SHP77 (cell line): Measurements from ENCODE around the gene BHLHE23.

Source experiments
- DNase-seq, 2 experiments: peaks; one replicate each; lab custom pipeline; 2025; lab: John Stamatoyannopoulos, UW

Gene BHLHE23

DNA sequence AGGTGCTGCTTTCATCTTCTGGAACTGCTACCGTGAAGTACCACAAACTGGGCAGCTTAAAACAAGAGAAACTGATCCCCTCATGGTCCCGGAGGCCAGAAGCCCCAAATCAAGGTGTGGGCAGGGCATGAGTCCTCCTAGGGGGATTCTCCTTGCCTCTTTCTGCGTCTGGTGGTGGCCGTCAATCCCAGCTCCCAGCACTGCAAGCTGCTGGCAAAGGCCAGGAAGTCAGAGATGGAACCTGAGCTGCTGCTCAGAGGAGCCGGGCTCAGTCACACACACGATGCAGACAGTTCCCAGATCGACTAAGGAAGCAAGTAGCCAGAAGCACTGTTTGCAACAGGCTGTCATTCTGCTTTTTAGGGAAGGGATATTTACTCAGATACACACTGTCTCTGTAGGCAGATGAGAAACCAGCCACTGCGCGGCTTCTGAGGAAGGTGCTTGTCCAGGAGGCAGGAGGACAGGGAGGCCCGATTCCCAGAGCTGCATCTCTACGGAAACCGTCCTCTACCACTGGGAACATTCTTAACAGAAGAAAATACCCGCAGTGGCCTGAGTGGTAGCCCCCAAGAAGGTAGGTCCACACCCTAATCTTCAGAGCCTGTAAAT lies 15.5 kb downstream of the BHLHE23 start:
- no peak for DNase-seq

- no peak for DNase-seq
Measured at GRCh38 chr20:62990306-62990825, 16.4 kb downstream of the BHLHE23 start.

- DNase-seq, result no peak
Measured at GRCh38 chr20:62989201-62989601, 17.6 kb downstream of the BHLHE23 start.

DNA sequence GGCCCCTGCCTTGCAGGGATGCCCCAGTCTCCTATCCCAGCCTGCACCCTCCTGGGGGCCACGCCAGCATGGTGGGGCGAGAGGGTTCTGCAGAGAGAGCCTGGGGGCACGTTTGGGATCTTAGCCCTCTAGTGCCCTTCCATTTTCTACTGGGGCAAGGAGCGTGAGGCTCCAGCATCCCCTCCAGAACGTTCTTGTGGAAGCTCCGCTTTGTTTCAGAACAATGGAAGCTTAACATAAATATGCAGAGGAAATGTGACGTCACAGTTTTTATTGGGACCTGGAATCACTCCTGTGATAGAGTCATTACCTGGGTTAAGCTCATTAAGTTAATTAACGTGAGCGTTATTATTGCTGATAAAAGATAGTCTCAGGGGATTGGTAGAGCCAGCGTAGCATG lies 19.6 kb downstream of the BHLHE23 start:
- DNase-seq, result no peak

- no peak for DNase-seq
Measured at GRCh38 chr20:62986257-62986800, 20.4 kb downstream of the BHLHE23 start.

DNA sequence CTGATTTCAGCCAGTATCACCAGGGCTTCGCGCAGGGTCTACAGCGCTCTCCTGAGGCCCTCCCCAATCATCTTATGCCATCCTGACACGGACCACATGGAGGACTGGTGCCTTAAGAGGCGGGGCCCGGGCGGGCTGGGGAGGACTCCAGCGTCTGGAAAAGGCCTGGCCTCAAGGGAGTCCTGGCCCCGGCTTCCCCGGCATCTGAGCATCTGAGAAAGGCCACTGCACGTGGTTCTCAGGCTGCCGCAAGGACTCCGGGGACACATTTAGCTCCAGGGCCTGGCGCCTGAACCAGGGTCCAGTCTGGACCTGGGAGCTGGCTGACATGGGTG lies 21.4 kb downstream of the BHLHE23 start:
- no peak for DNase-seq

GRCh38 chr20:62984666-62985443 lies 21.9 kb downstream of the BHLHE23 start:
- DNase-seq, result peak; percentile 46 to 49

GRCh38 chr20:62983210-62983609 lies 23.6 kb downstream of the BHLHE23 start:
- no peak for DNase-seq

- DNase-seq, result no peak
Measured at GRCh38 chr20:62982124-62983075, 24.4 kb downstream of the BHLHE23 start.

DNA sequence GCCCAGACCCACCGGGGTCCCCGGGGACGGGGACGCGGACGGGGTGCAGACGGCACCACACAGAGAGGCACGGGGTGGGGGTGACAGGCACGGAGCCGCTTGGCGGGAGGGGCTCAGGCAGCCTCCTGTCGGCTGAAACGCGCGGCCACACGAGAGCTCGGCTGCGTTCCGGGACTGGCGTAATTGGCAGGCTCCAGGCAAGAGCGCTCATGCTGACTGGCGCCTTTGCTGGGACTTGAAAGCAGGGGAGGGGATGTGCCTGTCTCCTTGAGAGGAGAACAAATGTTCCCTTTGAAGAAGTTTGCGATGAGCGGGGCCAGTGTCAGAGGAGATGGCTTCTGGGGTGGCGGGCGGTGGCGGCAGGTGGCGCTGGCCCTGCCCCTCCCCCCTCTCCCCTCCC lies 25.8 kb downstream of the BHLHE23 start:
- no peak for DNase-seq

DNA sequence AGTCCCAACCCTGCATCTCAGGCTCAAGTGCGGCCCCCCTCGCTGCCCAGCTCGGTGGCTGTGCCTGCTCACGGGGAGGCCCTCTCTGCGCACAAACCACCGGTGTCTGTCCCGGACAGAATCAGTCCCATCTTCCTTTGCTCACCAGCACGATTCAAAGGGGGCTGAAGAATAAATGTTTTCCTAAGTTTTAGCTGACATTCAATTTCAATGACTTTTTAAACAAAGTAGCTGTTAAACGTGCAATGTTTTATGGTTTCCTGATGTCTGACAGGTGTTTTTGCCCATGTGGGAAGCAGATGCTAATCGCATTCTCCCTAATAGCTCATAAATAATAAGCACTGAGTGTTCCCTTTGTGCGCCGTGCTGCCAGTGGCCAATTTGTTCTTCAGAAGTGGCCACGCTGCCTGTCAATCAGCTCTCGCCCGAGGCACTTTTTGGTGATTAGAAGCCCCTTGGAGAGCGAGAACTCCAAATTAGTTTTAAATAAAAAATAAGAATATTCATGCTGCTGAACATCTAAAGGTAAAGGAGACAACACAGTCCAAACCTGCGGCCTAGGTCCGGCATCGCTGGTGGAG lies 26.3 kb downstream of the BHLHE23 start:
- DNase-seq, result no peak

GRCh38 chr20:62979876-62980373 lies 26.8 kb downstream of the BHLHE23 start:
- DNase-seq, result no peak

DNA sequence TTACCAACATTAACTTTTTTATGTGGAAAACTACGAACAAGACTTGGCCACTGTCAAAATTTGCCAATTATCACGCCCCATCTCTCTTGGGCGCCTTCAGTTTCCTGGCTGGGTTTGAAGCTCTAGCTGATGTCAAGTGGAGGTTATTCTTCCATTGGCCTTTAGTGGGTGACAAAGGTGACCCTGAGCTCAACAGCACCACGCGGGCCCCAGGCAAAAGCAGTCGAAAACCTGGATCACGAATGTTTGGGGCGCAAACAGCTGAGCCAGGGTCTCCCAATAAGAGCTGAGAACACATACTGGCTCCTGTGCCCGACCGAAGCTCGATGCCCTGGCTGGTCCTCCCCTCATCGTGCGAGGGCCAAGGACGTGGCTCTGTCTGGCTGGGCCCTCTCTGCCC lies 27.5 kb downstream of the BHLHE23 start:
- no peak for DNase-seq

DNA sequence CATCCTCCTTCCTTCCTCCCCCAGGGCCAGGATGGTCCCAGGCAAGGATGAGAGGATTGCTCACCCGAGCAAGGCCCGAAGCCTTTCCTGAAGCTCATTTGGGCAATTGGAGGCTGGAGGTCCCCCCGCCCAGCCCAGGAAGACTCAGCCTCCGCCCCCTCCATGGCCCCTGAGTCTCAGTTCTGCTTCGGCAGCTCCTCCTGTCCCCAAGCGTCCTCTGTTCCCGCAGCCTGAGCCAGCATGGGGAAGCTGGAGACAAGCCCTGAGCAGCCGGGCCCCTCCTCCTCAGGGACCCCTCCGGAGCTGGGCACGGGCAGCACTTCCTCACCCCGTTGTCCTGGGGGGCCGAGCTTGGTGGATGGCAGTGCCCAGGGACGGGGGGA lies 28.2 kb downstream of the BHLHE23 start:
- no peak for DNase-seq

- DNase-seq, result peak in 1 of 2 experiments; percentile 30
Measured at GRCh38 chr20:62977613-62978560, 28.9 kb downstream of the BHLHE23 start.

DNA sequence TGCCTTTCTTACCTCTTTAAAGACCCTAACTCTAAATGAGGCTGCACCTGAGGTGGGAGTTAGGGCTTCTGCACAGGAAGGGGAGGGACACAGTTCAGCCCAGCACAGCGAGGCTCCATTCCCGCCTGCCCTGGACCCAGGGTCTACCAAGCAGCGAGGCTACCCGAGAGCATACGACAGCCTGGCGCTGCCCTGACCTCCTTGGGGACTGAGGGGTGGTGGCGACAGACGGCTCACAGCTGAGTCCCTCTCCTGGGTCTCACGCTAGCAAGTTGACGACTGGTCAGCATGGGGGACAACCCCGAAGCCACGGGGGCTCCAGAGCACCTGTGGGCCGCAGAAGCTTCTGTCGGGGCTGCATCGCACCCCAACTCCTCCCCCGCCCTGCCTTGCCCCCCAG lies 29.9 kb downstream of the BHLHE23 start:
- DNase-seq, result no peak

DNA sequence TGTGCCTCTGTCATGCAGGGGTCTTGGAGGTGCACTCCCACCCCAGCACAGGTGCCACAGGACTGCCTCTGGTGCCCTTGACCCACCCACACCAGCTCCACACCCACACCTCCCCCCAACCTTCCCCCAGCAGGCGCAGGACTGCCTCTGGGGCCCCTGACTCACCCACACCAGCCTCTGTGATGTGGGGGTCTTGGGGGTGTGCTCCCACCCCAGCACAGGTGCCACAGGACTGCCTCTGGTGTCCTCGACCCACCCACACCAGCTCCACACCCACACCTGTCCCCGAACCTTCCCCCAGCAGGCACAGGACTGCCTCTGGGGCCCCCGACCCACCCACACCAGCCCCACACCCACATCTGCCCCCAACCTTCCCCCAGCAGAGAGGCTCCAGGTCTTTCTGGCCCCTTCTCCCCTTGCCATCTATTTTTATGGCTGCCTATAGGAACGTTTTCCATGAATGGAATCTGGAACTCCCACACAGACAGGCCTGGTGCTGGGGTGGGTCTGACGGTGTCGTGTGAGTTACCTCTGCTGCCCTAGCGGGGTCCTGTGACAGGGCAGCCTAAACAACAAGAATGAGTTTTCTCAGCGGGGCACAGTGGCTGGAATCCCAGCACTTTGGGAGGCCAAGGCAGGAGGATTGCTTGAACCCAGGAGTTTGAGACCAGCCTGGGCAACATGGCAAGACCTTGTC lies 30.8 kb downstream of the BHLHE23 start:
- no peak for DNase-seq

GRCh38 chr20:62975251-62975760 lies 31.5 kb downstream of the BHLHE23 start:
- DNase-seq, result no peak

DNA sequence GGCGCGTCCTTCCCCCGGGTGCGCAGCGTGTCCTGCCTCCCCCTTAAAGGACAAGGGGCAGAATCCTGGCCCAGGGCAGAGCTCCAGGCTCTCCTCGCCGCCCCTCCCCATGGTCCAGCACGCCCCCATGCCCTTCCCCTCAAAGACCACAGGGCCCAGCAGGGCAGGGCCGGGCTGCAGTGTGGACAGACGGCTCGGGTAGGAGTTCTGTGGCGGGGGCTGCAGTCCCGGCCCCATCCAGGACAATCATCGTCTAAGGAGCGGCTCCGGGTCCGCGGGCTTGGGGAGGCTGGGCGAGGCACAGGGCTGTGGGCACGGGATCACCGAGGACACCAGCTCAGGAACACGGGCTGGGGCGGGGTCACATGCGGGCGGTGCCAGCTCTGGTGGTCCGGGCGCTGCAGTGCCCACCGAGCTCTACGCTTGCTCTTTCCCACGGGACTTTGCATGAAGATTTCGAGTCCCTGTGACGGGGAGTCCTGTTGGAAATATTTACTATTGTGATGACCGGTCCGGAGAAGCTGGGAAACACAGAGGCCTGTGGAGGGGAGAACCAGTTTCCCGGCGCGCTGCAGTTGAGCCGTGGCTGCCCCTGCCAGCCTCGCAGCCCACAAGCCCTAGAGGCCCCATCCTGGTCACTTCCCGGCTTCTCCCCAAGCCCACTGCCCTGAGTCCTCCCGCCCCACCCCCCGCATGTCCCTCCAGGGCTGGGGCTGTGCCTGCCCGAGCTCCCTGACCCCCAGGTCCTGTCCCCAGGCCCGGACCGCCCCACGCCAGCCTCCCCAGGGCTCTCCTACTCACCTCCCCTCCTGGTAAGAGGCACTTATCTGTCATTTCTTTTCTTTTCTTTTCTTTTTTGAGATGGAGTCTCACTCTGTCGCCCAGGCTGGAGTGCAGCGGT lies 33.7 kb downstream of the BHLHE23 start:
- DNase-seq, result no peak
